GM12801 (cell line): ENCODE data around the gene ABHD13.

Source experiments
- CTCF ChIP-seq: IDR thresholded peaks from one replicate; pipeline ENCODE4 v1.5.1; 2011; ENCODE audit warnings: control low read depth; ENCODE audit not compliant: insufficient read length; ENCODE audit errors: extremely low read depth

The ABHD13 gene

GRCh38 chr13:108278466-108278865, 60.3 kb downstream of the ABHD13 start:
- TF ChIP-seq CTCF = no peak

DNA sequence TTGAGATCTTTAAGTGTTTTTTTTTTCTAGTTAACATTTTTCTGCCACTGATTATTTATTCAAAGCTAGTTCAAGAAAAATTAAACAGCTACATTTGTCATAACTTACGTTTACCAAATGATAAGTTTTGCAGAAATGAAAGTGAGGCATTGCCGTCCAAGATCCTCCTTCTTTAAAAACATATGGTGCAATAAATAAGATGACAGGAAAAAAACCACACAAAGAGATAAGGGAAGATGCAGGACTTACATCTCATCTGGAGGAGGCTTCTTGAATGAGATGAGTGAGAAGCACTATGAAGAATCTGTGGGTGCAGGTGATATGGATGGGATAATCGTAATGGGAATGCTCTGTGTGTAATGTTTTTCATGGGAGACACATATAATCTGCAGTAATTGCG, 63.7 kb downstream of the ABHD13 start:
- TF ChIP-seq CTCF = no peak

- no peak for TF ChIP-seq CTCF
These were observed 64.9 kb downstream of the ABHD13 start for GRCh38 chr13:108283110-108283509.
